ENCODE results near the gene ERBB4. TPM values are rescaled to one million over a fixed set of nuclear protein-coding genes. Genes with fewer than 3 reads are reported as not detected.

Gene ERBB4
- total RNA-seq, 1 experiment from 2014 or later, result 0.04 TPM

- H3K4me1 ChIP-seq (ENCODE audit: insufficient read depth, low read length), result no peaks in the 10 kb centered on the region
- H3K79me2 ChIP-seq (ENCODE audit: insufficient read depth, low read length), result no peaks in the 10 kb centered on the region
- Mint-ChIP-seq H3K4me1 (no peaks in the 10 kb centered on the region), H3K9me3 (no peaks in the 10 kb centered on the region), H3K27me3 (ENCODE audit: low read depth) (no peaks in the 10 kb centered on the region), H3K4me3 (no peak overlapping the region), H3K36me3 (ENCODE audit: insufficient read depth in 1 of 3, low read depth in 3 of 3) (no peaks in the 10 kb centered on the region; a peak in 1 of 7 replicates), H3K27ac (no peak overlapping the region)
- H2BK12ac ChIP-seq (ENCODE audit: insufficient read length, low read depth, low read length), result no peak overlapping the region
- H4K91ac ChIP-seq (ENCODE audit: insufficient read length, low read depth, low read length), result no peak overlapping the region
- H2AFZ ChIP-seq (ENCODE audit: low read length), result no peak overlapping the region
- H2BK5ac ChIP-seq (ENCODE audit: insufficient read length, low read length), result no peak overlapping the region
- WGBS (ENCODE audit: extremely low coverage, insufficient read length, low lambda C conversion rate), result no CpG with 5 or more reads among the region's 1 CpG
- H3K79me1 ChIP-seq (ENCODE audit: insufficient read depth, low read depth, low read length, poor library complexity, severe bottlenecking), result no peaks in the 10 kb centered on the region
- no peaks in the 10 kb centered on the region for H3K23me2 ChIP-seq (ENCODE audit: insufficient read length, low read depth, low read length, poor library complexity, severe bottlenecking)
- no peak overlapping the region for H3K56ac ChIP-seq (ENCODE audit: insufficient read length, low read depth, low read length)
- no peak overlapping the region for H3K14ac ChIP-seq (ENCODE audit: insufficient read depth, low read length)
- no peak overlapping the region for H3K27ac ChIP-seq (ENCODE audit: insufficient read length, low read depth, low read length)
- H3K4ac ChIP-seq (ENCODE audit: low read depth, low read length), result no peak overlapping the region
- no peak for DNase-seq
- no peaks in the 10 kb centered on the region for H4K20me1 ChIP-seq (ENCODE audit: control insufficient read depth, insufficient read depth, insufficient read length)
- no peak for TF ChIP-seq CTCF (conservative IDR thresholded peaks at IDR 0.05)
- no peak overlapping the region for H3K23ac ChIP-seq (ENCODE audit: insufficient read length, low read depth, low read length)
- no peak overlapping the region for H3K4me2 ChIP-seq (ENCODE audit: insufficient read depth, insufficient read length, low read length)
- no peak overlapping the region for H2BK120ac ChIP-seq (ENCODE audit: low read depth, low read length, poor library complexity, severe bottlenecking)
- no peak overlapping the region for H2BK20ac ChIP-seq (ENCODE audit: low read depth, low read length, poor library complexity, severe bottlenecking)
- no peak overlapping the region for H2AK5ac ChIP-seq (ENCODE audit: insufficient read length, low read length)
- H3K18ac ChIP-seq (ENCODE audit: insufficient read length, low read depth, low read length), result no peak overlapping the region
- no peak overlapping the region for H2BK15ac ChIP-seq (ENCODE audit: low read depth, low read length)
- H3T11ph ChIP-seq (ENCODE audit: low read length), result no peak overlapping the region
- no peaks in the 10 kb centered on the region for H3K27me3 ChIP-seq (ENCODE audit: insufficient read depth, low read length)
- H4K5ac ChIP-seq (ENCODE audit: insufficient read length, low read depth, low read length), result no peak overlapping the region
- no peak overlapping the region for H3K9ac ChIP-seq (ENCODE audit: extremely low read depth, insufficient read length, low read length)
- no peaks in the 10 kb centered on the region for H3K9me3 ChIP-seq (ENCODE audit: control insufficient read depth, low read depth, low read length)
- no peak overlapping the region for H4K8ac ChIP-seq (replicated peaks; ENCODE audit: insufficient read length, low read depth, low read length)
Measured at GRCh38 chr2:212089873-212090272, 448.7 kb downstream of the ERBB4 start.

Measured in H9 (cell line).